Neural cell (in vitro differentiated cells): ENCODE results near the gene KIAA1191. TPM values are rescaled to one million over a fixed set of nuclear protein-coding genes. Genes with fewer than 3 reads are reported as not detected.

Source experiments
- H2AFZ ChIP-seq: fragments of 200-600, 300-800 bp; sonication (generic), shearing (Covaris generic); 2 replicates; pipeline ENCODE4 v1.6.0; 2014; ENCODE audit warnings: low read depth, mild to moderate bottlenecking, antibody characterized with exemption, low read length, moderate library complexity
- H3F3A ChIP-seq: fragments of 200-600 bp; shearing (Covaris generic); 2 replicates; pipeline ENCODE4 v1.6.1; 2016; ENCODE audit warnings: mild to moderate bottlenecking, moderate library complexity, mixed read lengths, antibody characterized with exemption, low read length; ENCODE audit not compliant: insufficient read depth, poor library complexity, severe bottlenecking
- H3K27ac ChIP-seq: fragments of 200-600, 300-800 bp; sonication (generic), shearing (Covaris generic); 2 replicates; pipeline ENCODE4 v1.5.1; 2014; ENCODE audit warnings: mild to moderate bottlenecking, low read length, moderate library complexity
- H3K27me3 ChIP-seq: fragments of 300-800, 200-600 bp; sonication (generic), shearing (Covaris generic); 2 replicates; pipeline ENCODE4 v1.6.0; 2014; ENCODE audit warnings: mild to moderate bottlenecking, low read depth, low read length, moderate library complexity; ENCODE audit not compliant: insufficient read depth
- H3K36me3 ChIP-seq: fragments of 300-800, 200-600 bp; sonication (generic), shearing (Covaris generic); 2 replicates; pipeline ENCODE4 v1.5.1; 2014; ENCODE audit warnings: mild to moderate bottlenecking, antibody characterized with exemption, low read length, moderate library complexity; ENCODE audit not compliant: insufficient read depth
- H3K4me2 ChIP-seq: fragments of 300-800, 200-600 bp; sonication (generic), shearing (Covaris generic); 2 replicates; pipeline ENCODE4 v1.6.0; 2014; ENCODE audit warnings: mild to moderate bottlenecking, low read length
- H3K4me3 ChIP-seq: fragments of 300-800, 200-600 bp; sonication (generic), shearing (Covaris generic); 2 replicates; pipeline ENCODE4 v1.5.1; 2014; ENCODE audit warnings: mild to moderate bottlenecking, low read length, moderate library complexity
- H3K79me2 ChIP-seq: fragments of 200-600 bp; shearing (Covaris generic); replicated peaks from 2 replicates; pipeline ENCODE4 v1.6.0; 2014; ENCODE audit warnings: mild to moderate bottlenecking, low read length, moderate library complexity; ENCODE audit not compliant: insufficient read depth
- H3K9ac ChIP-seq: fragments of 300-800, 200-600 bp; sonication (generic), shearing (Covaris generic); 2 replicates; pipeline ENCODE4 v1.6.1; 2016; ENCODE audit warnings: mild to moderate bottlenecking, low read length, mixed read lengths
- H3K9me2 ChIP-seq: fragments of 200-600 bp; shearing (Covaris generic); 2 replicates; pipeline ENCODE4 v1.6.1; 2016; ENCODE audit warnings: mild to moderate bottlenecking, low read length, mixed read lengths; ENCODE audit not compliant: insufficient read depth
- H3K9me3 ChIP-seq: fragments of 200-600, 300-800 bp; sonication (generic), shearing (Covaris generic); 2 replicates; pipeline ENCODE4 v1.6.1; 2016; ENCODE audit warnings: mild to moderate bottlenecking, mixed run types, low read length, moderate library complexity, mixed read lengths
- H4K20me1 ChIP-seq: fragments of 200-600 bp; shearing (Covaris generic); 2 replicates; pipeline ENCODE4 v1.6.1; 2016; ENCODE audit warnings: mild to moderate bottlenecking, mixed run types; ENCODE audit not compliant: insufficient read depth
- CTCF ChIP-seq: fragments of 450-650 bp; IDR thresholded peaks from 2 replicates; pipeline ENCODE4 v1.5.1; 2014; ENCODE audit warnings: antibody characterized with exemption, mild to moderate bottlenecking, moderate library complexity; ENCODE audit not compliant: poor library complexity, severe bottlenecking
- EP300 ChIP-seq: fragments of 450-650 bp; conservative IDR thresholded peaks from 2 replicates; pipeline ENCODE4 v1.6.1; 2014; ENCODE audit warnings: antibody characterized with exemption, mild to moderate bottlenecking, moderate library complexity; ENCODE audit not compliant: poor library complexity, severe bottlenecking
- EZH2 ChIP-seq: fragments of 200-600, 300-800 bp; shearing (Covaris generic), sonication (generic); IDR thresholded peaks from 2 replicates; pipeline ENCODE4 v1.6.1; 2014; ENCODE audit warnings: antibody characterized with exemption, low read length, borderline replicate concordance, mild to moderate bottlenecking; ENCODE audit not compliant: insufficient read depth, poor library complexity, severe bottlenecking
- MXI1 ChIP-seq: fragments of 450-650 bp; conservative IDR thresholded peaks from 2 replicates; pipeline ENCODE4 v1.6.1; 2014; ENCODE audit warnings: antibody characterized with exemption, mild to moderate bottlenecking; ENCODE audit not compliant: poor library complexity, severe bottlenecking
- POLR2AphosphoS5 ChIP-seq: IDR thresholded peaks from 2 replicates; pipeline ENCODE4 v1.6.1; 2012
- RAD21 ChIP-seq: fragments of 450-650 bp; conservative IDR thresholded peaks from 2 replicates; pipeline ENCODE4 v1.6.1; 2014; ENCODE audit warnings: antibody characterized with exemption, mild to moderate bottlenecking, moderate library complexity
- REST ChIP-seq: IDR thresholded peaks from 2 replicates; pipeline ENCODE4 v1.6.1; 2012; ENCODE audit warnings: borderline replicate concordance
- SMC3 ChIP-seq: fragments of 450-650 bp; conservative IDR thresholded peaks from 2 replicates; pipeline ENCODE4 v1.6.1; 2014; ENCODE audit warnings: antibody characterized with exemption, mild to moderate bottlenecking, moderate library complexity; ENCODE audit not compliant: poor library complexity
- TAF1 ChIP-seq: IDR thresholded peaks from 2 replicates; pipeline ENCODE4 v1.6.1; 2012; ENCODE audit warnings: low read depth
- polyA plus RNA-seq: library from polyadenylated mRNA; depleted of rRNA; stranded (reverse); fragments of >200 nt; gene quantifications from 2 replicates; pipeline ENCODE4 v1.2.3, GENCODE V29; 2014

Gene KIAA1191
- polyA plus RNA-seq, 1 donor from 2014 or later, result 137 TPM

GRCh38 chr5:176400382-176401156 lies 39.0 kb upstream of the KIAA1191 start:
- no peaks in the 10 kb centered on the region for H3F3A ChIP-seq
- H3K4me2 ChIP-seq, result no peak overlapping the region
- TF ChIP-seq RAD21, result no peak
- no peak for TF ChIP-seq EZH2
- no peak for TF ChIP-seq TAF1
- no peak for TF ChIP-seq CTCF
- TF ChIP-seq EP300, result no peak
- TF ChIP-seq SMC3, result no peak
- no peak for TF ChIP-seq POLR2AphosphoS5
- TF ChIP-seq REST, result no peak
- no peak for TF ChIP-seq MXI1
- no peak overlapping the region for H3K27ac ChIP-seq
- H3K4me3 ChIP-seq, result no peak overlapping the region
- H3K36me3 ChIP-seq, result no peaks in the 10 kb centered on the region
- H2AFZ ChIP-seq, result no peak overlapping the region
- H3K27me3 ChIP-seq, result no peaks in the 10 kb centered on the region
- H3K9ac ChIP-seq, result no peak overlapping the region
- no peaks in the 10 kb centered on the region for H3K79me2 ChIP-seq
- no peaks in the 10 kb centered on the region for H3K9me3 ChIP-seq
- H3K9me2 ChIP-seq, result no peaks in the 10 kb centered on the region
- H4K20me1 ChIP-seq, result no peaks in the 10 kb centered on the region

- Histone ChIP-seq H3K9me3 (no peaks in the 10 kb centered on the region), H3K27ac (no peak overlapping the region), H3K79me2 (no peaks in the 10 kb centered on the region), H3K9me2 (no peaks in the 10 kb centered on the region), H4K20me1 (no peaks in the 10 kb centered on the region), H2AFZ (no peak overlapping the region), H3F3A (no peaks in the 10 kb centered on the region), H3K4me2 (no peak overlapping the region), H3K36me3 (no peaks in the 10 kb centered on the region), H3K4me3 (no peak overlapping the region), H3K27me3 (no peaks in the 10 kb centered on the region), H3K9ac (no peak overlapping the region)
- no peak for TF ChIP-seq TAF1
- no peak for TF ChIP-seq CTCF
Observed at GRCh38 chr5:176397736-176398420, 36.3 kb upstream of the KIAA1191 start.
